Measurements from ENCODE around the gene CLIC3. TPM values are rescaled to one million over a fixed set of nuclear protein-coding genes. Genes with fewer than 3 reads are reported as not detected.

The CLIC3 gene
- total and polyA plus RNA-seq, 2 donors from 2014 or later: 2.1 to 4.0 TPM

GRCh38 chr9:137017071-137017470 lies 20.7 kb upstream of the CLIC3 start:
- H3K9me3 ChIP-seq (ENCODE audit: control insufficient read depth in 2 of 3, insufficient read depth in 1 of 3, low read length in 3 of 3): no peaks in the 10 kb centered on the region
- no peak for TF ChIP-seq CTCF (IDR thresholded peaks at IDR 0.05; ENCODE audit: borderline replicate concordance, extremely low read depth, insufficient read depth)
- H3K9ac ChIP-seq (ENCODE audit: low read length in 3 of 3): no peak overlapping the region
- no peaks in the 10 kb centered on the region for H3K27me3 ChIP-seq (ENCODE audit: control insufficient read depth, insufficient read depth, low read length)
- no peak overlapping the region for H3K4me3 ChIP-seq (ENCODE audit: low read length in 3 of 3)
- H3K36me3 ChIP-seq (ENCODE audit: control insufficient read depth in 2 of 3, insufficient read depth in 3 of 3, low read length in 3 of 3): peaks cover 0 to 8% (median 0%) of the 10 kb centered on the region in 3 donors
- no peak for DNase-seq
- FAIRE-seq: no peak
- H3K4me1 ChIP-seq (ENCODE audit: control insufficient read depth in 2 of 3, insufficient read depth in 2 of 3, low read depth in 1 of 3, low read length in 3 of 3): no peaks in the 10 kb centered on the region
- no peak overlapping the region for H3K27ac ChIP-seq (ENCODE audit: low read depth in 2 of 2, low read length in 2 of 2)
- intact Hi-C loops (cut with DNase I): no loop called here

GRCh38 chr9:137016436-137016835 lies 20.1 kb upstream of the CLIC3 start:
- Histone ChIP-seq H3K9ac (ENCODE audit: low read length in 3 of 3) (no peak overlapping the region), H3K36me3 (ENCODE audit: control insufficient read depth in 2 of 3, insufficient read depth in 3 of 3, low read length in 3 of 3) (peaks cover 0 to 8% (median 0%) of the 10 kb centered on the region in 3 donors), H3K27ac (ENCODE audit: low read depth in 2 of 2, low read length in 2 of 2) (no peak overlapping the region), H3K9me3 (ENCODE audit: control insufficient read depth in 2 of 3, insufficient read depth in 1 of 3, low read length in 3 of 3) (no peaks in the 10 kb centered on the region), H3K27me3 (ENCODE audit: control insufficient read depth, insufficient read depth, low read length) (no peaks in the 10 kb centered on the region), H3K4me3 (ENCODE audit: low read length in 3 of 3) (no peak overlapping the region), H3K4me1 (ENCODE audit: control insufficient read depth in 2 of 3, insufficient read depth in 2 of 3, low read depth in 1 of 3, low read length in 3 of 3) (no peaks in the 10 kb centered on the region)
- intact Hi-C loops (cut with DNase I): no loop called here
- DNase-seq (no peak), FAIRE-seq (no peak)
- no peak for TF ChIP-seq CTCF (IDR thresholded peaks at IDR 0.05; ENCODE audit: borderline replicate concordance, extremely low read depth, insufficient read depth)

DNA sequence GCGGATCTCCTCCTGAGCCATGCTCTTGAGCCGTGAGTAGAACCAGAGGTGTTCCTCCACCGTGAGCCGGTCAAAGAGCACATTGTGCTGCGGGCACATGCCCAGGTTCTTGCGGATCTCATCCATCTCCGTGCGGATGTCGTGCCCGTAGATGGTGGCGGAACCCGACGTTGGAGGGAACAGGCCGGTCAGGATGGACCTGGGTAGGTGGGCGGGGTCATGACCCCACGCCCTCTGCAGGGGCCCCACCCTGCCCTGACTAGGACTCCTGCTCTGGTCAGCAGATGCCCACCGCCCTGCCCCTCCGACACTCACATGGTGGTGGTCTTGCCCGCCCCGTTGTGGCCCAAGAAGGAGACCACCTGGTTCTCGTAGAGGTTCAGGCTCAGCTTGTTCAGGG lies 19.6 kb upstream of the CLIC3 start:
- no peak for TF ChIP-seq CTCF (IDR thresholded peaks at IDR 0.05; ENCODE audit: borderline replicate concordance, extremely low read depth, insufficient read depth)
- H3K27me3 ChIP-seq (ENCODE audit: control insufficient read depth, insufficient read depth, low read length): no peaks in the 10 kb centered on the region
- no peak for DNase-seq
- no peak for FAIRE-seq
- intact Hi-C loops (cut with DNase I): no loop called here
- no peak overlapping the region for H3K4me3 ChIP-seq (ENCODE audit: low read length in 3 of 3)
- H3K36me3 ChIP-seq (ENCODE audit: control insufficient read depth in 2 of 3, insufficient read depth in 3 of 3, low read length in 3 of 3): peaks cover 0 to 8% (median 0%) of the 10 kb centered on the region in 3 donors
- H3K9ac ChIP-seq (ENCODE audit: low read length in 3 of 3): no peak overlapping the region
- no peak overlapping the region for H3K27ac ChIP-seq (ENCODE audit: low read depth in 2 of 2, low read length in 2 of 2)
- no peaks in the 10 kb centered on the region for H3K4me1 ChIP-seq (ENCODE audit: control insufficient read depth in 2 of 3, insufficient read depth in 2 of 3, low read depth in 1 of 3, low read length in 3 of 3)
- H3K9me3 ChIP-seq (ENCODE audit: control insufficient read depth in 2 of 3, insufficient read depth in 1 of 3, low read length in 3 of 3): no peaks in the 10 kb centered on the region

DNA sequence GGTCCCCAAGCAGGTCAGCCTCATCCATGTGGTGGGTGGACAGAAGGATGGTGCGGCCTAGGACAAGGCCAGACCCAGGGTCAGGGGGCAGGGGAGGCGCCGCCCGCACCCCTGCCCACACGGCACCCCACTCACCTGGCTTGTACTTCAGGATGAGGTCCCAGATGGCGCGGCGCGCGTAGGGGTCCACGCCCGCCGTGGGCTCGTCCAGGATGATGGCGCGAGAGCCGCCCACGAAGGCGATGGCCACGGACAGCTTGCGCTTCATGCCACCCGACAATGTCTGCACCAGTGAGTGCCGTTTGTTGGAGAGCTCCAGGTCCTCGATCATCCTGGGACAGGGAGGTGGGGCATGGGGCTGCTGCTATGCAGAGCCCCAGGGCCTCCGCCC lies 19.2 kb upstream of the CLIC3 start:
- intact Hi-C loops (cut with DNase I): no loop called here
- no peak for TF ChIP-seq CTCF (IDR thresholded peaks at IDR 0.05; ENCODE audit: borderline replicate concordance, extremely low read depth, insufficient read depth)
- no peaks in the 10 kb centered on the region for H3K9me3 ChIP-seq (ENCODE audit: control insufficient read depth in 2 of 3, insufficient read depth in 1 of 3, low read length in 3 of 3)
- no peaks in the 10 kb centered on the region for H3K27me3 ChIP-seq (ENCODE audit: control insufficient read depth, insufficient read depth, low read length)
- DNase-seq (no peak), FAIRE-seq (no peak)
- H3K4me3 ChIP-seq (ENCODE audit: low read length in 3 of 3): no peak overlapping the region
- peaks cover 0 to 8% (median 0%) of the 10 kb centered on the region in 3 donors for H3K36me3 ChIP-seq (ENCODE audit: control insufficient read depth in 2 of 3, insufficient read depth in 3 of 3, low read length in 3 of 3)
- no peaks in the 10 kb centered on the region for H3K4me1 ChIP-seq (ENCODE audit: control insufficient read depth in 2 of 3, insufficient read depth in 2 of 3, low read depth in 1 of 3, low read length in 3 of 3)
- H3K9ac ChIP-seq (ENCODE audit: low read length in 3 of 3): no peak overlapping the region
- H3K27ac ChIP-seq (ENCODE audit: low read depth in 2 of 2, low read length in 2 of 2): no peak overlapping the region

Measured in kidney (tissue), 14 donors.